ENCODE measurements around the gene PIP4K2A. TPM values are rescaled to one million over a fixed set of nuclear protein-coding genes. Genes with fewer than 3 reads are reported as not detected.
"Not testable (repeated sequence)": the region's sequence is repeated elsewhere in the genome, so short reads cannot be mapped to it uniquely, and the experiment has no call there.

The PIP4K2A gene
- total RNA-seq, 8 experiments from 2014 or later, result 16.2 to 39.4 (median 32.4) TPM

- WGBS, 10 experiments, result 60 to 100% (median 91%) methylated on average over 1 to 4 of the region's 5 CpGs; no CpG with 5 or more reads in 2 of the 10 experiments
- Histone ChIP-seq H3K4me3 (no peak overlapping the region), H3K4me1 (replicated peaks in 1 of 2) (peaks cover 0 to 13% of the 10 kb centered on the region in 2 donors), H3K27ac (no peak overlapping the region)
- in situ Hi-C loops (cut with MboI; ENCODE audit: low pct_unique_long_range_greater_than_20kb in 2 of 9, low sequenced_read_pairs in 9 of 9, unreplicated experiment in 9 of 9), result no loop called here
- no peak for ATAC-seq (replicated peaks in 6 of 8)
Observed at GRCh38 chr10:22699976-22700375, 14.4 kb downstream of the PIP4K2A start.

GRCh38 chr10:22698941-22699440 is 15.4 kb downstream of the PIP4K2A start:
- no peak for ATAC-seq (replicated peaks in 6 of 8)
- 44 to 100% (median 90%) methylated on average over 2 to 3 of the region's 3 CpGs; no CpG with 5 or more reads in 1 of the 10 experiments for WGBS, 10 experiments
- Histone ChIP-seq H3K4me1 (replicated peaks in 1 of 2) (peaks cover 0 to 13% of the 10 kb centered on the region in 2 donors), H3K4me3 (no peak overlapping the region), H3K27ac (no peak overlapping the region)
- in situ Hi-C loops (cut with MboI; ENCODE audit: low pct_unique_long_range_greater_than_20kb in 2 of 9, low sequenced_read_pairs in 9 of 9, unreplicated experiment in 9 of 9), result no loop called here

- peak in 3 of 8 experiments; percentile 24 to 50 (median 41) for ATAC-seq (replicated peaks in 6 of 8)
- Histone ChIP-seq H3K4me3 (no peak overlapping the region), H3K4me1 (replicated peaks in 1 of 2) (peaks cover 0 to 13% of the 10 kb centered on the region in 2 donors), H3K27ac (peak overlapping the region in 1 of 2 donors; percentile 22)
- WGBS, 10 experiments, result 80 to 100% (median 97%) methylated on average over 1 to 7 of the region's 10 CpGs; no CpG with 5 or more reads in 2 of the 10 experiments
- in situ Hi-C loops (cut with MboI; ENCODE audit: low pct_unique_long_range_greater_than_20kb in 2 of 9, low sequenced_read_pairs in 9 of 9, unreplicated experiment in 9 of 9), result no loop called here
Observed at GRCh38 chr10:22697800-22698199, 16.6 kb downstream of the PIP4K2A start.

- no peak overlapping the region for H3K27ac ChIP-seq
- peak in 1 of 8 experiments; percentile 16 for ATAC-seq (replicated peaks in 6 of 8)
- H3K4me1 ChIP-seq (replicated peaks in 1 of 2), result peaks cover 0 to 13% of the 10 kb centered on the region in 2 donors
- in situ Hi-C loops (cut with MboI; ENCODE audit: low pct_unique_long_range_greater_than_20kb in 2 of 9, low sequenced_read_pairs in 9 of 9, unreplicated experiment in 9 of 9), result no loop called here
- 65 to 100% (median 97%) methylated on average over 1 to 4 of the region's 4 CpGs; no CpG with 5 or more reads in 1 of the 10 experiments for WGBS, 10 experiments
- no peak overlapping the region for H3K4me3 ChIP-seq
Observed at GRCh38 chr10:22697101-22697500, 17.3 kb downstream of the PIP4K2A start.

GRCh38 chr10:22693860-22694259 is 20.5 kb downstream of the PIP4K2A start:
- 45 to 100% (median 84%) methylated on average over 1 to 6 of the region's 6 CpGs; no CpG with 5 or more reads in 2 of the 10 experiments for WGBS, 10 experiments
- H3K4me1 ChIP-seq (replicated peaks in 1 of 2), result peaks cover 0 to 20% of the 10 kb centered on the region in 2 donors

GRCh38 chr10:22693371-22693784 is 21.0 kb downstream of the PIP4K2A start:
- peaks cover 0 to 20% of the 10 kb centered on the region in 2 donors for H3K4me1 ChIP-seq (replicated peaks in 1 of 2)
- no peak overlapping the region for H3K4me3 ChIP-seq
- WGBS, 10 experiments, result 0 to 100% (median 86%) methylated on average over 1 to 5 of the region's 5 CpGs
- peak in 2 of 8 experiments; percentile 95 to 97 for ATAC-seq (replicated peaks in 6 of 8)
- in situ Hi-C loops (cut with MboI; ENCODE audit: low pct_unique_long_range_greater_than_20kb in 2 of 9, low sequenced_read_pairs in 9 of 9, unreplicated experiment in 9 of 9), result no loop called here
- no peak overlapping the region for H3K27ac ChIP-seq

More at GRCh38 chr10:22693860-22694259, 20.5 kb downstream of the PIP4K2A start:
- peak in 2 of 8 experiments; percentile 45 to 54 for ATAC-seq (replicated peaks in 6 of 8)
- Histone ChIP-seq H3K4me3 (no peak overlapping the region), H3K27ac (no peak overlapping the region)
- in situ Hi-C loops (cut with MboI; ENCODE audit: low pct_unique_long_range_greater_than_20kb in 2 of 9, low sequenced_read_pairs in 9 of 9, unreplicated experiment in 9 of 9), result no loop called here

- H3K4me1 ChIP-seq (replicated peaks in 1 of 2), result peaks cover 0 to 12% of the 10 kb centered on the region in 2 donors
- H3K27ac ChIP-seq; in situ Hi-C loops (cut with MboI; ENCODE audit: low pct_unique_long_range_greater_than_20kb in 2 of 9, low sequenced_read_pairs in 9 of 9, unreplicated experiment in 9 of 9); ATAC-seq (replicated peaks in 6 of 8); H3K4me3 ChIP-seq: not testable (repeated sequence)
- 60 to 100% (median 93%) methylated on average over 2 to 5 of the region's 5 CpGs; no CpG with 5 or more reads in 4 of the 10 experiments for WGBS, 10 experiments
Observed at GRCh38 chr10:22692119-22692518, 22.3 kb downstream of the PIP4K2A start.

GRCh38 chr10:22690614-22691431 is 23.6 kb downstream of the PIP4K2A start:
- H3K4me1 ChIP-seq (replicated peaks in 1 of 2), result peaks cover 0 to 11% of the 10 kb centered on the region in 2 donors
- WGBS, 10 experiments, result 28 to 73% (median 49%) methylated on average over 1 to 9 of the region's 9 CpGs; no CpG with 5 or more reads in 1 of the 10 experiments
- peak in 3 of 8 experiments; percentile 30 to 85 (median 39) for ATAC-seq (replicated peaks in 6 of 8)
- no peak overlapping the region for H3K27ac ChIP-seq
- in situ Hi-C loops (cut with MboI; ENCODE audit: low pct_unique_long_range_greater_than_20kb in 2 of 9, low sequenced_read_pairs in 9 of 9, unreplicated experiment in 9 of 9), result no loop called here
- no peak overlapping the region for H3K4me3 ChIP-seq

- Histone ChIP-seq H3K4me1 (replicated peaks in 1 of 2) (peaks cover 0 to 11% of the 10 kb centered on the region in 2 donors), H3K27ac (no peak overlapping the region), H3K4me3 (no peak overlapping the region)
- WGBS, 10 experiments, result 33 to 100% (median 41%) methylated on average over 1 to 2 of the region's 2 CpGs; no CpG with 5 or more reads in 4 of the 10 experiments
- ATAC-seq (replicated peaks in 6 of 8), result no peak
- in situ Hi-C loops (cut with MboI; ENCODE audit: low pct_unique_long_range_greater_than_20kb in 2 of 9, low sequenced_read_pairs in 9 of 9, unreplicated experiment in 9 of 9), result no loop called here
Observed at GRCh38 chr10:22690158-22690557, 24.2 kb downstream of the PIP4K2A start.

- peaks cover 10 to 11% of the 10 kb centered on the region in 2 donors for H3K4me1 ChIP-seq (replicated peaks in 1 of 2)
- no peak overlapping the region for H3K4me3 ChIP-seq
Observed at GRCh38 chr10:22686347-22686746, 28.0 kb downstream of the PIP4K2A start.

GRCh38 chr10:22685926-22686325 is 28.5 kb downstream of the PIP4K2A start:
- ATAC-seq (replicated peaks in 6 of 8), result peak in 2 of 8 experiments; percentile 10 to 14
- peaks cover 10 to 11% of the 10 kb centered on the region in 2 donors for H3K4me1 ChIP-seq (replicated peaks in 1 of 2)
- in situ Hi-C loops (cut with MboI; ENCODE audit: low pct_unique_long_range_greater_than_20kb in 2 of 9, low sequenced_read_pairs in 9 of 9, unreplicated experiment in 9 of 9), result no loop called here
- H3K4me3 ChIP-seq, result no peak overlapping the region
- no peak overlapping the region for H3K27ac ChIP-seq
- 10 to 100% (median 92%) methylated on average over 2 to 8 of the region's 8 CpGs for WGBS, 10 experiments

More at GRCh38 chr10:22686347-22686746, 28.0 kb downstream of the PIP4K2A start:
- ATAC-seq (replicated peaks in 6 of 8), result no peak
- H3K27ac ChIP-seq, result no peak overlapping the region
- in situ Hi-C loops (cut with MboI; ENCODE audit: low pct_unique_long_range_greater_than_20kb in 2 of 9, low sequenced_read_pairs in 9 of 9, unreplicated experiment in 9 of 9), result no loop called here
- WGBS, 10 experiments, result 20 to 90% (median 60%) methylated on average over 1 of the region's 1 CpG; no CpG with 5 or more reads in 5 of the 10 experiments

GRCh38 chr10:22684699-22685098 is 29.7 kb downstream of the PIP4K2A start:
- 4 to 100% (median 80%) methylated on average over 1 to 5 of the region's 5 CpGs; no CpG with 5 or more reads in 1 of the 10 experiments for WGBS, 10 experiments
- in situ Hi-C loops (cut with MboI; ENCODE audit: low pct_unique_long_range_greater_than_20kb in 2 of 9, low sequenced_read_pairs in 9 of 9, unreplicated experiment in 9 of 9), result no loop called here
- Histone ChIP-seq H3K4me1 (replicated peaks in 1 of 2) (peaks cover 5 to 10% of the 10 kb centered on the region in 2 donors), H3K4me3 (no peak overlapping the region), H3K27ac (no peak overlapping the region)
- peak in 3 of 8 experiments; percentile 64 to 86 (median 76) for ATAC-seq (replicated peaks in 6 of 8)

GRCh38 chr10:22683140-22683389 is 31.3 kb downstream of the PIP4K2A start:
- in situ Hi-C loops (cut with MboI; ENCODE audit: low pct_unique_long_range_greater_than_20kb in 2 of 9, low sequenced_read_pairs in 9 of 9, unreplicated experiment in 9 of 9), result no loop called here
- WGBS, 10 experiments, result 20 to 100% (median 93%) methylated on average over 1 to 3 of the region's 3 CpGs; no CpG with 5 or more reads in 3 of the 10 experiments
- H3K27ac ChIP-seq, result no peak overlapping the region
- peak in 1 of 8 experiments; percentile 5 for ATAC-seq (replicated peaks in 6 of 8)
- H3K4me3 ChIP-seq, result no peak overlapping the region
- peaks cover 5 to 10% of the 10 kb centered on the region in 2 donors for H3K4me1 ChIP-seq (replicated peaks in 1 of 2)

Data from motor neuron (in vitro differentiated cells).